ENCODE data around the gene WDR82. TPM values are rescaled to one million over a fixed set of nuclear protein-coding genes. Genes with fewer than 3 reads are reported as not detected.

The WDR82 gene
- total RNA-seq, 1 donor from 2014 or later: 74.9 TPM

DNA sequence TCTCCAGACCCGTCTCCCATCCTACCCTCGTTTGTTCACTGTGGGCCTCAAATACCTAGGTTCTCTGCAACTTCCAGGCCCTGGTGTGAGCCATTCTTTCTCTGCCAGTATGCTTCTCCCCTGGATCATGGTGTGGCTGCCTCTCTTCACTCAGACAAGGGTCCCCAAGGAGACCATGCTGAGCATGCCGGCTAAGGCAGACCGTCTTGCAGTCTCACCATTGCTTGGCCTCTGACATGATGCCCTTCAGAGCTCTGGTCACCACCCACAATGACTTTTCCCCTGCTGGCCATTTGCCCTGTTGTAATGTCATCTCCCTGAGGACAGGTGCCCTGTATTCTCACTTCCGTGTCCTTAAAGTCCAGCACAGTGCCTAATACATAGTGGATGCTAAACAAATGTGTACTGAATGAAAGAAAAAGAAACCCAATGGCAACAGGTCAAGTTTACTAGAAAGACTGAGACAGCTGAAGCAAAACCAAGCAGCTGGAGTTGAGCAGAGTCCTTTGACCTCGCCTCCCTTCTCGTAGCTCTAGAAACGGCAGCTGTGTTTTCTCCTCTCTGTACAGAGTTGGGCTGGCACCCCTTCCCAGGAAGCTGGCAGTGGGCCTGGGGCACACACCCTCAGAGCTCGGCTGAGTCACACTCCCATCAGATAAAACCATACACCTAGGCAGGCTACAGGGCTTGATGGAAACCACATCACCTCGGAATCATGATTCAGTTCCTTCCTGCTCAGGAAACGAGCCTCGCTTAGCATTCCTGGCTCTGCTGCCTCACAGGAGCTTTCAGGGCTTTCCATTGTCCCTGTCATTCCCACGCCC, 61.7 kb downstream of the WDR82 start:
- Mint-ChIP-seq H3K4me3 (ENCODE audit: unreplicated experiment) (no peak overlapping the region), H3K36me3 (ENCODE audit: low read depth) (peaks cover 26% of the 10 kb centered on the region), H3K27ac (ENCODE audit: unreplicated experiment) (peak overlapping the region; percentile 36), H3K27me3 (ENCODE audit: low read depth) (no peaks in the 10 kb centered on the region), H3K9me3 (ENCODE audit: low read depth) (no peaks in the 10 kb centered on the region), H3K4me1 (ENCODE audit: low read depth) (peaks cover 11% of the 10 kb centered on the region)
- TF ChIP-seq, protein P1, sequence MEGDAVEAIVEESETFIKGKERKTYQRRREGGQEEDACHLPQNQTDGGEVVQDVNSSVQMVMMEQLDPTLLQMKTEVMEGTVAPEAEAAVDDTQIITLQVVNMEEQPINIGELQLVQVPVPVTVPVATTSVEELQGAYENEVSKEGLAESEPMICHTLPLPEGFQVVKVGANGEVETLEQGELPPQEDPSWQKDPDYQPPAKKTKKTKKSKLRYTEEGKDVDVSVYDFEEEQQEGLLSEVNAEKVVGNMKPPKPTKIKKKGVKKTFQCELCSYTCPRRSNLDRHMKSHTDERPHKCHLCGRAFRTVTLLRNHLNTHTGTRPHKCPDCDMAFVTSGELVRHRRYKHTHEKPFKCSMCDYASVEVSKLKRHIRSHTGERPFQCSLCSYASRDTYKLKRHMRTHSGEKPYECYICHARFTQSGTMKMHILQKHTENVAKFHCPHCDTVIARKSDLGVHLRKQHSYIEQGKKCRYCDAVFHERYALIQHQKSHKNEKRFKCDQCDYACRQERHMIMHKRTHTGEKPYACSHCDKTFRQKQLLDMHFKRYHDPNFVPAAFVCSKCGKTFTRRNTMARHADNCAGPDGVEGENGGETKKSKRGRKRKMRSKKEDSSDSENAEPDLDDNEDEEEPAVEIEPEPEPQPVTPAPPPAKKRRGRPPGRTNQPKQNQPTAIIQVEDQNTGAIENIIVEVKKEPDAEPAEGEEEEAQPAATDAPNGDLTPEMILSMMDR (IDR thresholded peaks at IDR 0.05): no peak
- DNase-seq (ENCODE audit: low spot score): no peak

DNA sequence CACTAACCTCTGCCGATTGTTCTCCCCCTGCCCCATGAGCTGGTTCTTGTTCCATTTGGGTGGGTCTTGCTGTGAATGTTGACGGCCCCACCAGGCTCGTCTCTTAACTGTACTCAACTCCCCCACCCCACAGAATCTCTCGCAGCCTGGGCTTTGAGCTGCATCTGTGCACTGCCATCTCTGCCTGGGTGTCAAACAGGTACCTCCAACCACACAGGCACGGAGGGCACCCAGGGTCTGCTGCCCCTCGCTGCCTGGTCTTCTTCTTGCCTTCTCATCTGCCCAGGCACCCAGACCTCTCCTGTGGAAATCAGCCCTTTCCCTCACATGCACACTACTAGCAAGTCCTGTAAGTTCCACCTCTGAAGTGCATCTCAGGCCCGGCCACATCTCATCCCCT, 63.1 kb downstream of the WDR82 start:
- no peak for DNase-seq (ENCODE audit: low spot score)
- H3K27ac Mint-ChIP-seq (ENCODE audit: unreplicated experiment): no peak overlapping the region
- no peaks in the 10 kb centered on the region for H3K9me3 Mint-ChIP-seq (ENCODE audit: low read depth)
- no peaks in the 10 kb centered on the region for H3K27me3 Mint-ChIP-seq (ENCODE audit: low read depth)
- H3K4me3 Mint-ChIP-seq (ENCODE audit: unreplicated experiment): no peak overlapping the region
- H3K36me3 Mint-ChIP-seq (ENCODE audit: low read depth): peaks cover 33% of the 10 kb centered on the region
- peaks cover 11% of the 10 kb centered on the region for H3K4me1 Mint-ChIP-seq (ENCODE audit: low read depth)
- TF ChIP-seq, protein P1 (IDR thresholded peaks at IDR 0.05): no peak

DNA sequence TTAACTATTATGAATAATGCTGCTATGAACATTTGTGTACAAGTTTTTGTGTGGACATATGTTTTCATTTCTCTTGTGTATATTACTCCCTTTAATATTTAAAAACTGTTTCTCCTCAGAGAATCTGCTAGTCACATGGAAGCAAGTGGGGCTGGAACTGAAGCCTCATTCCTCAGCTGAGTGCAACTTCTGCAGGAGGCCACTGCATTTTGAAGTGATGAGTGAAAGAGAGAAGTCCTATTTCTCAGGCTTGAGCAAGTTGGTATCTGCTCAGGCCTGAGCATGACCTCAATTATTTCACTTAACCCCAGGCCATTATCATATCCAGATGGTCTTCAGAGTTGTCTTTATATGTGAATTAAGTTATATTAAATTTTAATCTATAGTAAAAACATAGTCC, 64.5 kb downstream of the WDR82 start:
- DNase-seq (ENCODE audit: low spot score): no peak
- peaks cover 11% of the 10 kb centered on the region for H3K4me1 Mint-ChIP-seq (ENCODE audit: low read depth)
- no peak overlapping the region for H3K27ac Mint-ChIP-seq (ENCODE audit: unreplicated experiment)
- H3K4me3 Mint-ChIP-seq (ENCODE audit: unreplicated experiment): no peak overlapping the region
- no peaks in the 10 kb centered on the region for H3K9me3 Mint-ChIP-seq (ENCODE audit: low read depth)
- no peaks in the 10 kb centered on the region for H3K27me3 Mint-ChIP-seq (ENCODE audit: low read depth)
- H3K36me3 Mint-ChIP-seq (ENCODE audit: low read depth): peaks cover 46% of the 10 kb centered on the region
- TF ChIP-seq, protein P1 (IDR thresholded peaks at IDR 0.05): no peak

DNA sequence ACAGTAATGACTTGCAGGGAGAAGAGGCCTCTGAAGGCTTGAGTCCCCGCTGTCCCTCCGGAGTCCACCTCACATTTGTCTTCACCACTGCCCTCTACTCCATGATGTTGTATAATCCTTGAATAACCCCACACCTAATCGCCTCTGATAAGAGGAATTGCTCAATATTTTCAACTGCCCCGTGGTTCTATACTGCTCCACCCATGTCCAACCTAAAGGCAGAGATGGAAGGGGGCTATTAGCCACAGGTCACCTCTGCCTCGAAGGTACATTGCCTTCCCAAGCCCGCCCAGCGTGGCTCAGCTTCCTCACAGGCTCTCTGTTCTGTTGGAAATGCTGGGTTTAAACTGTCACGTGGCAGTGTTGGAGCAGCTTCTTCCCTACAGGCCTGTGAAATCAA, 65.4 kb downstream of the WDR82 start:
- no peak for DNase-seq (ENCODE audit: low spot score)
- H3K36me3 Mint-ChIP-seq (ENCODE audit: low read depth): peaks cover 51% of the 10 kb centered on the region
- no peak overlapping the region for H3K27ac Mint-ChIP-seq (ENCODE audit: unreplicated experiment)
- H3K27me3 Mint-ChIP-seq (ENCODE audit: low read depth): no peaks in the 10 kb centered on the region
- TF ChIP-seq, protein P1 (IDR thresholded peaks at IDR 0.05): no peak
- peaks cover 11% of the 10 kb centered on the region for H3K4me1 Mint-ChIP-seq (ENCODE audit: low read depth)
- no peak overlapping the region for H3K4me3 Mint-ChIP-seq (ENCODE audit: unreplicated experiment)
- H3K9me3 Mint-ChIP-seq (ENCODE audit: low read depth): no peaks in the 10 kb centered on the region

DNA sequence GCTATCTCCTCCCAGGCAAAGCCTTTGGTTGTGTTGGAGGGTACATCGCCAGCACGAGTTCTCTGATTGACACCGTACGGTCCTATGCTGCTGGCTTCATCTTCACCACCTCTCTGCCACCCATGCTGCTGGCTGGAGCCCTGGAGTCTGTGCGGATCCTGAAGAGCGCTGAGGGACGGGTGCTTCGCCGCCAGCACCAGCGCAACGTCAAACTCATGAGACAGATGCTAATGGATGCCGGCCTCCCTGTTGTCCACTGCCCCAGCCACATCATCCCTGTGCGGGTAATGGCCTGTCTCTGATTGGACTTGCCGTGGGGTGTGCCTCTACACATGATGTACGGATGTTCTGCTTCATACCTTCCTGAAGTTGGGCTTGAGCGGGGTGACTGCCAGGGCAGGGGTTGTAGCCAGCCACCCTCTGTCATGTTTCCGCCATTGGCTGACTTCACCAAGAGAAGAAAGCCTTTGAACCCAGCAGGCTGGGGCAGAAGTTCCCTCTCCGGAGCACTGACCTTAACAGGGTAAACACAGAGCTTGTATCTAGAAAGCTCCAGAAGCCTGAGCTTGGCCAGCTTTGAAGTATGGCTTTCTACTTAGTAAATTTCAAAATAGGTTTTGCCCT, 67.1 kb downstream of the WDR82 start:
- Mint-ChIP-seq H3K27me3 (ENCODE audit: low read depth) (no peaks in the 10 kb centered on the region), H3K36me3 (ENCODE audit: low read depth) (peaks cover 64% of the 10 kb centered on the region)

More for the DNA sequence above, 67.1 kb downstream of the WDR82 start:
- TF ChIP-seq, protein P1 (IDR thresholded peaks at IDR 0.05): no peak
- Mint-ChIP-seq H3K27ac (ENCODE audit: unreplicated experiment) (no peak overlapping the region), H3K9me3 (ENCODE audit: low read depth) (no peaks in the 10 kb centered on the region), H3K4me1 (ENCODE audit: low read depth) (peaks cover under 1% of the 10 kb centered on the region), H3K4me3 (ENCODE audit: unreplicated experiment) (no peak overlapping the region)
- DNase-seq (ENCODE audit: low spot score): no peak
